NCI-H460 (cell line): ENCODE results near the gene AKAP17A. TPM values are rescaled to one million over a fixed set of nuclear protein-coding genes. Genes with fewer than 3 reads are reported as not detected.
A peak's percentile ranks its signal among the peaks of the same experiment; 100 is the strongest.

ENCODE experiments used
- DNase-seq: peaks from one replicate; pipeline ENCODE4 v3.0.0-alpha.2; 2016; ENCODE audit warnings: low read depth; ENCODE audit errors: extremely low read depth
- total RNA-seq: library from RNA; depleted of rRNA; stranded (reverse); fragments of >200 nt; shearing (Covaris generic); gene quantifications from 2 replicates; pipeline ENCODE4 v1.2.3, GENCODE V29; 2014

The AKAP17A gene
- total RNA-seq, 1 experiment from 2014 or later = 37.9 TPM

GRCh38 chrX:1581132-1581531 lies 10.3 kb upstream of the AKAP17A start:
- DNase-seq = peak; percentile 64

- no peak for DNase-seq
These were observed 8.5 kb upstream of the AKAP17A start for GRCh38 chrX:1582686-1583437.

GRCh38 chrX:1584237-1585011 lies 7.0 kb upstream of the AKAP17A start:
- DNase-seq = no peak

GRCh38 chrX:1587161-1587560 lies 4.2 kb upstream of the AKAP17A start:
- no peak for DNase-seq

- DNase-seq = no peak
These were observed 1.9 kb upstream of the AKAP17A start for GRCh38 chrX:1589356-1590130.

GRCh38 chrX:1591863-1592469 lies 562 bp downstream of the AKAP17A start:
- no peak for DNase-seq

- DNase-seq = no peak
These were observed 1.2 kb downstream of the AKAP17A start for GRCh38 chrX:1592470-1593142.

- no peak for DNase-seq
These were observed 2.2 kb downstream of the AKAP17A start for GRCh38 chrX:1593286-1594271.

GRCh38 chrX:1595711-1596060 lies 4.3 kb downstream of the AKAP17A start:
- no peak for DNase-seq

GRCh38 chrX:1596676-1597344 lies 5.4 kb downstream of the AKAP17A start:
- no peak for DNase-seq

GRCh38 chrX:1597345-1598020 lies 6.1 kb downstream of the AKAP17A start:
- DNase-seq = no peak

GRCh38 chrX:1598021-1598875 lies 6.8 kb downstream of the AKAP17A start:
- no peak for DNase-seq

GRCh38 chrX:1598876-1599790 lies 7.7 kb downstream of the AKAP17A start:
- DNase-seq = no peak

- no peak for DNase-seq
These were observed 8.5 kb downstream of the AKAP17A start for GRCh38 chrX:1599791-1600405.

- no peak for DNase-seq
These were observed 9.1 kb downstream of the AKAP17A start for GRCh38 chrX:1600406-1601050.
